CD4-positive, alpha-beta T cell treated with Interleukin-4 for 4 hours (primary cell): Measurements from ENCODE around the gene LIPT1.
A peak's percentile ranks its signal among the peaks of the same experiment; 100 is the strongest.
"Not testable (repeated sequence)": the region's sequence is repeated elsewhere in the genome, so short reads cannot be mapped to it uniquely, and the experiment has no call there.

Experiments
- DNase-seq: peaks from one replicate; pipeline ENCODE4 v3.0.0-alpha.2; 2020

The LIPT1 gene

GRCh38 chr2:99180755-99181623 is 26.2 kb downstream of the LIPT1 start, which contains the start of the genes MITD1 and MRPL30:
MITD1 (minus strand) TSS chr2:99181058; CDS start chr2:99180981, 77 bp downstream.
MRPL30 (plus strand) TSS chr2:99181184; CDS start chr2:99186204, 5,020 bp downstream.
- DNase-seq, result peak; percentile 91

GRCh38 chr2:99181624-99182000 is 26.8 kb downstream of the LIPT1 start:
- no peak for DNase-seq

GRCh38 chr2:99183025-99183424 is 28.3 kb downstream of the LIPT1 start:
- no peak for DNase-seq

GRCh38 chr2:99184811-99185210 is 30.0 kb downstream of the LIPT1 start:
- DNase-seq, result no peak

GRCh38 chr2:99187011-99187410 is 32.2 kb downstream of the LIPT1 start:
- DNase-seq, result no peak

- no peak for DNase-seq
Measured at GRCh38 chr2:99188357-99188756, 33.6 kb downstream of the LIPT1 start.

GRCh38 chr2:99190548-99190947 is 35.8 kb downstream of the LIPT1 start:
- no peak for DNase-seq

GRCh38 chr2:99192364-99192763 is 37.6 kb downstream of the LIPT1 start:
- not testable (repeated sequence) for DNase-seq

- DNase-seq, result no peak
Measured at GRCh38 chr2:99198103-99198841, 43.5 kb downstream of the LIPT1 start.

- DNase-seq, result no peak
Measured at GRCh38 chr2:99200076-99200800, 45.5 kb downstream of the LIPT1 start.

- DNase-seq, result no peak
Measured at GRCh38 chr2:99201959-99202678, 47.4 kb downstream of the LIPT1 start.

- no peak for DNase-seq
Measured at GRCh38 chr2:99205491-99205890, 50.7 kb downstream of the LIPT1 start.
